HL-60 (cell line): ENCODE results near the gene KCNT2.

Experiments used
- DNase-seq, 2 experiments: peaks; one replicate each; pipeline ENCODE4 v3.0.0-alpha.2; 2010 to 2020; ENCODE audit warnings: low read depth in 1 of 2, low spot score in 1 of 2
- H3K27ac ChIP-seq: fragments of 250-450 bp; sonication (Bioruptor Pico); replicated peaks from 2 replicates; pipeline ENCODE4 v1.5.1; 2020; ENCODE audit warnings: mild to moderate bottlenecking, moderate library complexity
- H3K27me3 ChIP-seq: fragments of 250-450 bp; sonication (Bioruptor Pico); 2 replicates; pipeline ENCODE4 v1.5.1; 2021; ENCODE audit warnings: mild to moderate bottlenecking, moderate library complexity; ENCODE audit not compliant: insufficient read depth, poor library complexity, severe bottlenecking
- H3K4me3 ChIP-seq: replicated peaks from 2 replicates; pipeline ENCODE4 v1.5.1; 2011; ENCODE audit warnings: mild to moderate bottlenecking, control low read depth, low read length; ENCODE audit not compliant: insufficient read depth
- GABPA ChIP-seq: IDR thresholded peaks from 2 replicates; pipeline ENCODE4 v1.6.1; 2012; ENCODE audit warnings: low read depth
- POLR2AphosphoS5 ChIP-seq: IDR thresholded peaks from 2 replicates; pipeline ENCODE4 v1.6.1; 2012; ENCODE audit warnings: low read depth
- SPI1 ChIP-seq: IDR thresholded peaks from 2 replicates; pipeline ENCODE4 v1.6.1; 2012; ENCODE audit warnings: low read depth, mild to moderate bottlenecking, borderline replicate concordance
- TF ChIP-seq, protein P1 (sequence below): IDR thresholded peaks from 2 replicates; pipeline ENCODE4 v1.6.1; 2012; ENCODE audit warnings: low read depth; ENCODE audit not compliant: insufficient replicate concordance
- TF ChIP-seq, protein P2 (sequence below): IDR thresholded peaks from one replicate; pipeline ENCODE4 v1.5.1; 2011; ENCODE audit warnings: low read length, control low read depth, inconsistent platforms; ENCODE audit not compliant: insufficient read depth

KCNT2 gene

DNA sequence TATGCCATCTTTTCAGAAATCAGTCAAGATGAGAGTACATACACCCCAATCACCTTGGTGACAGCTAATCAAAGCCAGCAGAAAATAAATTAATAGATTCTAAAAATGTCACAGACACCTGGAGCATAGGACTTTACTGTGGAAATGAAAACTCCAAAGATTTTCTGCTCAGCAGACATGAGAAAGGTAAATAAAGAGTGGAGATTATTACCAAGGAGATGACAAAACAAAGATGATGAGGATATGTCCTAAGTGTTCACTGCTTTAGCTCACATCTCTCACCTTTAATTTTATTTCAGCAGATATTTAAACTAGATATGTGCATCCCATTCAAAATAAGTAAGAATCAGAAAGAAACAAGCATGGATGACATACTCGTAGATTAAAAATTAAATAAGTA is 14.8 kb upstream of the KCNT2 start:
- H3K27me3 ChIP-seq: no peaks in the 10 kb centered on the region
- no peak for DNase-seq
- H3K4me3 ChIP-seq: no peak overlapping the region
- TF ChIP-seq, protein P1, sequence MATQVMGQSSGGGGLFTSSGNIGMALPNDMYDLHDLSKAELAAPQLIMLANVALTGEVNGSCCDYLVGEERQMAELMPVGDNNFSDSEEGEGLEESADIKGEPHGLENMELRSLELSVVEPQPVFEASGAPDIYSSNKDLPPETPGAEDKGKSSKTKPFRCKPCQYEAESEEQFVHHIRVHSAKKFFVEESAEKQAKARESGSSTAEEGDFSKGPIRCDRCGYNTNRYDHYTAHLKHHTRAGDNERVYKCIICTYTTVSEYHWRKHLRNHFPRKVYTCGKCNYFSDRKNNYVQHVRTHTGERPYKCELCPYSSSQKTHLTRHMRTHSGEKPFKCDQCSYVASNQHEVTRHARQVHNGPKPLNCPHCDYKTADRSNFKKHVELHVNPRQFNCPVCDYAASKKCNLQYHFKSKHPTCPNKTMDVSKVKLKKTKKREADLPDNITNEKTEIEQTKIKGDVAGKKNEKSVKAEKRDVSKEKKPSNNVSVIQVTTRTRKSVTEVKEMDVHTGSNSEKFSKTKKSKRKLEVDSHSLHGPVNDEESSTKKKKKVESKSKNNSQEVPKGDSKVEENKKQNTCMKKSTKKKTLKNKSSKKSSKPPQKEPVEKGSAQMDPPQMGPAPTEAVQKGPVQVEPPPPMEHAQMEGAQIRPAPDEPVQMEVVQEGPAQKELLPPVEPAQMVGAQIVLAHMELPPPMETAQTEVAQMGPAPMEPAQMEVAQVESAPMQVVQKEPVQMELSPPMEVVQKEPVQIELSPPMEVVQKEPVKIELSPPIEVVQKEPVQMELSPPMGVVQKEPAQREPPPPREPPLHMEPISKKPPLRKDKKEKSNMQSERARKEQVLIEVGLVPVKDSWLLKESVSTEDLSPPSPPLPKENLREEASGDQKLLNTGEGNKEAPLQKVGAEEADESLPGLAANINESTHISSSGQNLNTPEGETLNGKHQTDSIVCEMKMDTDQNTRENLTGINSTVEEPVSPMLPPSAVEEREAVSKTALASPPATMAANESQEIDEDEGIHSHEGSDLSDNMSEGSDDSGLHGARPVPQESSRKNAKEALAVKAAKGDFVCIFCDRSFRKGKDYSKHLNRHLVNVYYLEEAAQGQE: no peak
- TF ChIP-seq, protein P2, sequence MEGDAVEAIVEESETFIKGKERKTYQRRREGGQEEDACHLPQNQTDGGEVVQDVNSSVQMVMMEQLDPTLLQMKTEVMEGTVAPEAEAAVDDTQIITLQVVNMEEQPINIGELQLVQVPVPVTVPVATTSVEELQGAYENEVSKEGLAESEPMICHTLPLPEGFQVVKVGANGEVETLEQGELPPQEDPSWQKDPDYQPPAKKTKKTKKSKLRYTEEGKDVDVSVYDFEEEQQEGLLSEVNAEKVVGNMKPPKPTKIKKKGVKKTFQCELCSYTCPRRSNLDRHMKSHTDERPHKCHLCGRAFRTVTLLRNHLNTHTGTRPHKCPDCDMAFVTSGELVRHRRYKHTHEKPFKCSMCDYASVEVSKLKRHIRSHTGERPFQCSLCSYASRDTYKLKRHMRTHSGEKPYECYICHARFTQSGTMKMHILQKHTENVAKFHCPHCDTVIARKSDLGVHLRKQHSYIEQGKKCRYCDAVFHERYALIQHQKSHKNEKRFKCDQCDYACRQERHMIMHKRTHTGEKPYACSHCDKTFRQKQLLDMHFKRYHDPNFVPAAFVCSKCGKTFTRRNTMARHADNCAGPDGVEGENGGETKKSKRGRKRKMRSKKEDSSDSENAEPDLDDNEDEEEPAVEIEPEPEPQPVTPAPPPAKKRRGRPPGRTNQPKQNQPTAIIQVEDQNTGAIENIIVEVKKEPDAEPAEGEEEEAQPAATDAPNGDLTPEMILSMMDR: no peak
- TF ChIP-seq GABPA (no peak), POLR2AphosphoS5 (no peak), SPI1 (no peak)
- no peak overlapping the region for H3K27ac ChIP-seq

- no peak overlapping the region for H3K4me3 ChIP-seq
- TF ChIP-seq, protein P1: no peak
- TF ChIP-seq POLR2AphosphoS5 (no peak), GABPA (no peak), SPI1 (no peak)
- TF ChIP-seq, protein P2: no peak
- DNase-seq: no peak
- H3K27ac ChIP-seq: no peak overlapping the region
- no peaks in the 10 kb centered on the region for H3K27me3 ChIP-seq
These were observed 11.5 kb upstream of the KCNT2 start for GRCh38 chr1:196619721-196620120.

- Histone ChIP-seq H3K27ac (no peak overlapping the region), H3K27me3 (peaks cover 19% of the 10 kb centered on the region), H3K4me3 (no peak overlapping the region)
- DNase-seq: no peak
- TF ChIP-seq, protein P1: no peak
These were observed 3.6 kb upstream of the KCNT2 start for GRCh38 chr1:196611873-196612272.

GRCh38 chr1:196609370-196609737 is 1.1 kb upstream of the KCNT2 start:
- Histone ChIP-seq H3K27me3 (peaks cover 19% of the 10 kb centered on the region), H3K4me3 (no peak overlapping the region), H3K27ac (no peak overlapping the region)
- no peak for TF ChIP-seq SPI1
- no peak for TF ChIP-seq POLR2AphosphoS5
- TF ChIP-seq, protein P1: no peak
- TF ChIP-seq, protein P2: no peak
- no peak for TF ChIP-seq GABPA
- DNase-seq: no peak
